Suprapubic skin (tissue), 3 donors: ENCODE data around the gene PAK2.

Source experiments
- CTCF ChIP-seq, 2 donors: fragments of 200-600 bp in 1 of 2; fragments of 450-650 bp in 1 of 2; sonication (generic) in 1 of 2; IDR thresholded peaks; one replicate each; pipeline ENCODE4 v1.5.1; 2016 to 2019; ENCODE audit warnings: antibody characterized with exemption in 2 of 2, mild to moderate bottlenecking in 1 of 2, moderate library complexity in 1 of 2
- EP300 ChIP-seq: sonication (generic); formaldehyde crosslinking; IDR thresholded peaks from one replicate; pipeline ENCODE4 v1.6.1; 2017; ENCODE audit warnings: antibody characterized with exemption
- POLR2A ChIP-seq, 2 donors: fragments of 450-650 bp; IDR thresholded peaks; one replicate each; pipeline ENCODE4 v1.6.1; 2017; ENCODE audit warnings: antibody characterized with exemption in 2 of 2, mild to moderate bottlenecking in 2 of 2, moderate library complexity in 2 of 2

- TF ChIP-seq EP300, result no peak
- no peak for TF ChIP-seq POLR2A (IDR thresholded peaks at IDR 0.05)
- TF ChIP-seq CTCF (IDR thresholded peaks at IDR 0.05), result no peak
These were observed 56.7 kb downstream of the PAK2 start for GRCh38 chr3:196796317-196796716.
